ENCODE measurements around the gene RAMAC. TPM values are rescaled to one million over a fixed set of nuclear protein-coding genes. Genes with fewer than 3 reads are reported as not detected.
"Not testable (repeated sequence)": the region's sequence is repeated elsewhere in the genome, so short reads cannot be mapped to it uniquely, and the experiment has no call there.

The RAMAC gene
- total and polyA plus RNA-seq, 2 donors from 2014 or later: 18.3 to 20.3 TPM

DNA sequence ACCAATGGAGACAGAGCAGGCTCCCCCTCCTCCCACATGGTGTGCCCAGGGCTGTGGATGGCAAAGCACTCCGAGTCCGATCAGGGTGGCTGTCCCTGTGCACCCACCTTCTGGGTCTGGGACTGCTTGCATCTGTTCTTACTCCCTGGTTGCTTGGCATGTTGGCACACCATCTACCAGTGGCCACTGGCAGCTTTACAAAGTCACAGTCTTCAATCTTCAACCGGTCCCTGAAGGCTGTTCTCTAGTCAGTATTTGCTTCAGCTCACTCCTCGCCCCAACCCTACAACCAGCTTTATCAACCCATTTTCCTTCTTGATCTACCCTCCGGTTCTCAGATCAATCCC is 48.3 kb upstream of the RAMAC start:
- Histone ChIP-seq H3K4me3 (ENCODE audit: low read length in 3 of 3) (no peak overlapping the region), H3K4me1 (ENCODE audit: control insufficient read depth in 2 of 3, insufficient read depth in 2 of 3, low read depth in 1 of 3, low read length in 3 of 3) (no peaks in the 10 kb centered on the region), H3K27me3 (ENCODE audit: control insufficient read depth, insufficient read depth, low read length) (no peaks in the 10 kb centered on the region), H3K27ac (ENCODE audit: low read depth in 2 of 2, low read length in 2 of 2) (no peak overlapping the region), H3K9ac (ENCODE audit: low read length in 3 of 3) (no peak overlapping the region), H3K9me3 (ENCODE audit: control insufficient read depth in 2 of 3, insufficient read depth in 1 of 3, low read length in 3 of 3) (no peaks in the 10 kb centered on the region), H3K36me3 (ENCODE audit: control insufficient read depth in 2 of 3, insufficient read depth in 3 of 3, low read length in 3 of 3) (no peaks in the 10 kb centered on the region)
- no peak for TF ChIP-seq CTCF (IDR thresholded peaks at IDR 0.05; ENCODE audit: borderline replicate concordance, extremely low read depth, insufficient read depth)
- FAIRE-seq (no peak), DNase-seq (no peak)
- intact Hi-C loops (cut with DNase I): no loop called here

- H3K4me1 ChIP-seq (ENCODE audit: control insufficient read depth in 2 of 3, insufficient read depth in 2 of 3, low read depth in 1 of 3, low read length in 3 of 3); FAIRE-seq; H3K27me3 ChIP-seq (ENCODE audit: control insufficient read depth, insufficient read depth, low read length); H3K9ac ChIP-seq (ENCODE audit: low read length in 3 of 3); H3K9me3 ChIP-seq (ENCODE audit: control insufficient read depth in 2 of 3, insufficient read depth in 1 of 3, low read length in 3 of 3); H3K36me3 ChIP-seq (ENCODE audit: control insufficient read depth in 2 of 3, insufficient read depth in 3 of 3, low read length in 3 of 3); H3K27ac ChIP-seq (ENCODE audit: low read depth in 2 of 2, low read length in 2 of 2); H3K4me3 ChIP-seq (ENCODE audit: low read length in 3 of 3); DNase-seq; intact Hi-C loops (cut with DNase I): not testable (repeated sequence)
Measured at GRCh38 chr15:82939678-82940077, 46.3 kb upstream of the RAMAC start.

DNA sequence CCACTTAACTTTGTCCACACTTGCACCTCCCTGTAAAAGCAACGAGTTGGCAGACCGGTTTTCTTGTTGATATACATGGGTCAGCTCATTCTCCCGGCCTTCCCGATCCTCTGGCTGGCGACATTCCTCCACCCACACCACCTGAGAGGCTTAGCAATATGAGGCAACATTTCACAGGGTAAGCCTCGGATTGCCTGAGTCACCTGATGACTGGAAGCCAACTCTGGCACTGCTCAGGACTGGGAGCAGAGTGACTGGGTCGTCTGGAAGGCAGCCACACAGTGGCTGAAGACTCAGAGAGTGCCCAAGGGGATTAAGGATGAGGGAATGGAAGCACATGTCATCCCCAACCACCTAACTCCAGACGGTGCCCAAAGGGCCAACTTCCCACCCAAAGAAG is 43.3 kb upstream of the RAMAC start:
- no peak overlapping the region for H3K27ac ChIP-seq (ENCODE audit: low read depth in 2 of 2, low read length in 2 of 2)
- no peaks in the 10 kb centered on the region for H3K27me3 ChIP-seq (ENCODE audit: control insufficient read depth, insufficient read depth, low read length)
- H3K36me3 ChIP-seq (ENCODE audit: control insufficient read depth in 2 of 3, insufficient read depth in 3 of 3, low read length in 3 of 3): no peaks in the 10 kb centered on the region
- H3K9ac ChIP-seq (ENCODE audit: low read length in 3 of 3): no peak overlapping the region
- DNase-seq: peak in 1 of 5 donors; percentile 89
- H3K4me1 ChIP-seq (ENCODE audit: control insufficient read depth in 2 of 3, insufficient read depth in 2 of 3, low read depth in 1 of 3, low read length in 3 of 3): no peaks in the 10 kb centered on the region
- no peak for FAIRE-seq
- H3K9me3 ChIP-seq (ENCODE audit: control insufficient read depth in 2 of 3, insufficient read depth in 1 of 3, low read length in 3 of 3): no peaks in the 10 kb centered on the region
- TF ChIP-seq CTCF (IDR thresholded peaks at IDR 0.05; ENCODE audit: borderline replicate concordance, extremely low read depth, insufficient read depth): no peak
- no peak overlapping the region for H3K4me3 ChIP-seq (ENCODE audit: low read length in 3 of 3)
- intact Hi-C loops (cut with DNase I): no loop called here

DNA sequence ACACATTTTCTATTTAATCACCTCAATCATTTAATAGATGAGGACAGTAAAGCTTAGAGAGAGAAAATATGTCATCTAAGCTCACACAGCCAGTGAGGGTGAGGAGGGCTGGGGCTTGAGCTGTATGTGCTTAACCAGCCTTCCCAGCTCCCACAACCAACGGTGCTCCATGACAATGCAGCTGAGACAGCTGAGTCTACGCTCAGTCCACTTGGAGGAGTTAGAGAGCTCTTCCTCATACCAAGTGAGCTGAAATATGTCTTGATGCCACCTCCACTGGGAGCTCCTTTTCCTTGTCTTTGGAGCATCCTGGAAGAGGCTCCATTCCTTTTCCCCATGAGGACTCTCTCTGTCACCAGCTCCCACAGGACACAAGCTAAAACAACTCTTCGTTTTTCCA is 42.8 kb upstream of the RAMAC start:
- H3K27ac ChIP-seq (ENCODE audit: low read depth in 2 of 2, low read length in 2 of 2): no peak overlapping the region

More for the DNA sequence above, 42.8 kb upstream of the RAMAC start:
- no peaks in the 10 kb centered on the region for H3K27me3 ChIP-seq (ENCODE audit: control insufficient read depth, insufficient read depth, low read length)
- no peak for TF ChIP-seq CTCF (IDR thresholded peaks at IDR 0.05; ENCODE audit: borderline replicate concordance, extremely low read depth, insufficient read depth)
- no peak for DNase-seq
- H3K36me3 ChIP-seq (ENCODE audit: control insufficient read depth in 2 of 3, insufficient read depth in 3 of 3, low read length in 3 of 3): no peaks in the 10 kb centered on the region
- no peak for FAIRE-seq
- intact Hi-C loops (cut with DNase I): no loop called here
- H3K9ac ChIP-seq (ENCODE audit: low read length in 3 of 3): no peak overlapping the region
- H3K9me3 ChIP-seq (ENCODE audit: control insufficient read depth in 2 of 3, insufficient read depth in 1 of 3, low read length in 3 of 3): no peaks in the 10 kb centered on the region
- H3K4me3 ChIP-seq (ENCODE audit: low read length in 3 of 3): no peak overlapping the region
- H3K4me1 ChIP-seq (ENCODE audit: control insufficient read depth in 2 of 3, insufficient read depth in 2 of 3, low read depth in 1 of 3, low read length in 3 of 3): no peaks in the 10 kb centered on the region
